ENCODE results near the gene MPO. TPM values are rescaled to one million over a fixed set of nuclear protein-coding genes. Genes with fewer than 3 reads are reported as not detected.

MPO gene, protein sequence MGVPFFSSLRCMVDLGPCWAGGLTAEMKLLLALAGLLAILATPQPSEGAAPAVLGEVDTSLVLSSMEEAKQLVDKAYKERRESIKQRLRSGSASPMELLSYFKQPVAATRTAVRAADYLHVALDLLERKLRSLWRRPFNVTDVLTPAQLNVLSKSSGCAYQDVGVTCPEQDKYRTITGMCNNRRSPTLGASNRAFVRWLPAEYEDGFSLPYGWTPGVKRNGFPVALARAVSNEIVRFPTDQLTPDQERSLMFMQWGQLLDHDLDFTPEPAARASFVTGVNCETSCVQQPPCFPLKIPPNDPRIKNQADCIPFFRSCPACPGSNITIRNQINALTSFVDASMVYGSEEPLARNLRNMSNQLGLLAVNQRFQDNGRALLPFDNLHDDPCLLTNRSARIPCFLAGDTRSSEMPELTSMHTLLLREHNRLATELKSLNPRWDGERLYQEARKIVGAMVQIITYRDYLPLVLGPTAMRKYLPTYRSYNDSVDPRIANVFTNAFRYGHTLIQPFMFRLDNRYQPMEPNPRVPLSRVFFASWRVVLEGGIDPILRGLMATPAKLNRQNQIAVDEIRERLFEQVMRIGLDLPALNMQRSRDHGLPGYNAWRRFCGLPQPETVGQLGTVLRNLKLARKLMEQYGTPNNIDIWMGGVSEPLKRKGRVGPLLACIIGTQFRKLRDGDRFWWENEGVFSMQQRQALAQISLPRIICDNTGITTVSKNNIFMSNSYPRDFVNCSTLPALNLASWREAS
- not detected in 2 replicates for total RNA-seq (2014; rRNA removed; shearing (Covaris generic))
- not detected in 2 replicates for polyA plus RNA-seq (2015; cell fraction: cytosol; rRNA removed)
- polyA plus RNA-seq (2015; cell fraction: nucleus; rRNA removed), result not detected in 2 replicates

DNA sequence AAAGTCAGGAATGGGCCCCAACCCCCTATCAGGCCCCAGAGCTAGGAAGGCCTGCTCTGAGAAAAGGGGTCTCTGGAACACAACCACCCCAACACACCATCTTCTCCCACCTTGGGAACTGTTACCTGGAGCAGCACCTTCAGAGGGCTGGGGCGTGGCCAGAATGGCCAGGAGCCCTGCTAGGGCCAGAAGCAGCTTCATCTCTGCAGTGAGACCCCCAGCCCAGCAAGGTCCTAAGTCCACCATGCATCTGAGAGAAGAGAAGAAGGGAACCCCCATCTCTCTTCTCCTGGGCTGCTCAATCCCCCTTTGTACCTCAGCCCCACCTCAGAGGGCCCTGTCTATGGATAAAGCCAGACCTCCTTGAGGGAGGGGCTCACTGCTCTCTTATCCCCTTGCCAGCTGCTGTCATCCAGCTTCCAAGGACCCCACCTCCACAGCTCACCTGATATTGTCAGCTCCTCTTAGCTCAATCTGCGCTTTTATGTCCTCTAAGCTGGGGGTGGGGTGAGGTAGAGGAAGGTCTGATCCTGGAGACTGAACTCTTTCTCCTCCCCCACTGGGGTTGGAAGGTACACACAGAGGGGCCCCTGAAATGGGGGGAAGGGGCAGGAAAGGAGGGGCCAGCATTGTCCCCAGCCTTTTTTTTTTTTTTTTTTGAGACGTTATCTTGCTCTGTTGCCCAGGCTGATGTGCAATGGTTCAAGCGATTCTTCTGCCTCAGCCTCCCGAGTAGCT lies at the start of gene MPO:
Gene MPO (minus strand): TSS at position 456 of the 738 bp plus-strand sequence. CDS start 177 bp downstream, at position 279.
- no peak for DNase-seq (ENCODE audit: low read depth)

GRCh38 chr17:58329810-58330537 lies 49.2 kb upstream of the MPO start:
- peak; percentile 37 for DNase-seq (ENCODE audit: low read depth)

- DNase-seq (ENCODE audit: low read depth), result peak; percentile 50
Measured at GRCh38 chr17:58329035-58329809, 48.5 kb upstream of the MPO start.

- no peak for DNase-seq (ENCODE audit: low read depth)
Measured at GRCh38 chr17:58328195-58329034, 47.7 kb upstream of the MPO start, which contains the start of gene TSPOAP1. Gene TSPOAP1 (minus strand): TSS chr17:58328795. CDS start chr17:58327920, 875 bp downstream.

DNA sequence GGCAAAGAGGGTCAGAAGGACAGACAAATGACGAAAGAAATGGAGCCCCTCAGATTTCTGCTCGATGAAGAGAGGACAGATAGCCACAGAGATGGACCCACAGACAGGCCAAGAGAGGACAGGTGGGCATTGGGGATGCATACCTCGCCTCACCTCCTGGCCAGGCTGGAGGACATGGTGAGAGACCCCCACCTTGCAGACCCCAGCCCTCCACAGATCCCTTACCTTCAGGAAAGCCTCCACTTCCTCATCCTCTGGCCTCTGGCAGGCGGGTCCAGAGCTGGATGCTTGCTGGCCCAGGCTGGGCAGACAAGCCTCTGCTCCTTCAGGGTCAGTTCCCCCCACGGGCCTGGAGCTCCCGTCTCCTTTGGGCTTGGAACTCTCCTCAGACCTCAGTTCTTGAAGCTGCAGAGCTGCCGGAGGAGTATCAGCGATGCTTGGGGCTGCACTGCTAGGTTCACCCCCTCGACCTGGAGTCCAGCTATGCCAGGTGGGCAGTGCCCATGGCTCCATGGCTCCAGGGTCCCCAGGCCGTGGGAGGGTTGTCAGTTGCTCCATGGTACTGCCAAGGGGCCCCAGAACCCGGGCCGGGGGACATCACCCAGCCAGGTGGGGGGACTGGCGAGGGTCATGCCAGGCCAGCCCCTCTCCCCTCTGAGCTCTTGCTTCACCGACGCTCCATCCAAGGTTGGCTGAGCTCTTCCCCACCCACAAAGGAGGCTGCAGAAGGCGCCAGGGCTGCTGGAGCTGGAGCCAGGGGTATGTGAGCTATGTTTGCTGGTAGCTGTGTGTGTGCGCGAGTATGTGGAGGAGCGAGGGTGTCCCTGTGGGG lies 46.8 kb upstream of the MPO start:
- no peak for DNase-seq (ENCODE audit: low read depth)

- no peak for DNase-seq (ENCODE audit: low read depth)
Measured at GRCh38 chr17:58326609-58327362, 46.1 kb upstream of the MPO start.

DNA sequence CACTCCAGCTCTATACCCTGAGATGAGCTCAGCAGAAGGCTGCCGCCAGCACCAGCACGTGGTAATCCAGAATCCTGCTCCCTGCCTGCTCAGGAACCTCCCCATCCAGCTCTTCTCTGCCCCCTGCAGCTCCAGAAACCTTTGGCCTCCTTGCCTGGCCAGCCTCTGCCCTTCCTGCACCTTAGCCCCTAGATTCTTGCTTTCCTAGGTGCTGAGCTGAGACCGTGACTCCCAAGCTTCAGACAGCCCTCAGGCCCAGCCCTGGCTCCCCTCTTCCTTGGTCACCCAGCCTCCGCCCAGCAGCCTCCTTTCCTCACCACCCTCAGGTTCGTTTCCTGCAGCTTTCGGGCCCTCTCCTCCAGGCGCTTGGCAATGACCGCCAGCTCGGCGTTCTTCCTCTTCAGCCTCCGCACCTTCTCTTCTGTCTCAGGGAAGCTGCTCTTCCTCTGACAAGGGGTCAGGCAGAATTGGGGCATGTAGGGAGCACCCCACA lies 45.3 kb upstream of the MPO start:
- DNase-seq (ENCODE audit: low read depth), result no peak

GRCh38 chr17:58325289-58325726 lies 44.6 kb upstream of the MPO start:
- no peak for DNase-seq (ENCODE audit: low read depth)

GRCh38 chr17:58324409-58325288 lies 43.9 kb upstream of the MPO start:
- DNase-seq (ENCODE audit: low read depth), result no peak

GRCh38 chr17:58324056-58324408 lies 43.3 kb upstream of the MPO start:
- DNase-seq (ENCODE audit: low read depth), result no peak

- no peak for DNase-seq (ENCODE audit: low read depth)
Measured at GRCh38 chr17:58323366-58324055, 42.8 kb upstream of the MPO start.

DNA sequence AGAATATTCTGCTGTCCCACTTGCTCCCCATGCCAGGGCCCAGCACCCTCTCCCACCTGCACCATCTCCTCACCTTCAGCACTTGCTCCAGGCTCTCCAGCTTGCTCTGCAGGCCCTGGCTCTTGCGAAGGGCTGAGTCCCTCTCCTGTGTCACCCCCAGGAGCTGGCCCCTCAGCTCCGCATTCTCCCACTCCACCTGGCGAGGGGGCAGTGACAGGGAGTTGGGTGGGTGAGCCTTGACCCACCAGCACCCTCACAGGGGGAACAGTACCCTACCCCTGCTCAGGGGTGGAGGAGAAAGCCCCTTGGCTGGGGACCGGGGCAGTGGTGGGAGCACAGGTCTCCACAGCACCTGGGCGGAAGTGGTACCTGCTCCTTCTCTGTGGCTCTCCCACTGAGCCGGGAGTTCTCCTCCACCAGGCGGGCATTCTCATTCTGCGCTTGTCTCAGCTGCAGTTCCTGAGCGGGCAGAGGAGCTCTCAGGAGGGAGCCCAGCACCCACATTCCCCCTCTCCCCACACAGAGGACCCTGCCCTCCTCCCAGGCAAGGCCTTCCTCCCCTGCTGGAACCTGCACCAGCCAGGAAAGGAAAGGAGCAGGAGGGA lies 41.9 kb upstream of the MPO start:
- DNase-seq (ENCODE audit: low read depth), result no peak

DNA sequence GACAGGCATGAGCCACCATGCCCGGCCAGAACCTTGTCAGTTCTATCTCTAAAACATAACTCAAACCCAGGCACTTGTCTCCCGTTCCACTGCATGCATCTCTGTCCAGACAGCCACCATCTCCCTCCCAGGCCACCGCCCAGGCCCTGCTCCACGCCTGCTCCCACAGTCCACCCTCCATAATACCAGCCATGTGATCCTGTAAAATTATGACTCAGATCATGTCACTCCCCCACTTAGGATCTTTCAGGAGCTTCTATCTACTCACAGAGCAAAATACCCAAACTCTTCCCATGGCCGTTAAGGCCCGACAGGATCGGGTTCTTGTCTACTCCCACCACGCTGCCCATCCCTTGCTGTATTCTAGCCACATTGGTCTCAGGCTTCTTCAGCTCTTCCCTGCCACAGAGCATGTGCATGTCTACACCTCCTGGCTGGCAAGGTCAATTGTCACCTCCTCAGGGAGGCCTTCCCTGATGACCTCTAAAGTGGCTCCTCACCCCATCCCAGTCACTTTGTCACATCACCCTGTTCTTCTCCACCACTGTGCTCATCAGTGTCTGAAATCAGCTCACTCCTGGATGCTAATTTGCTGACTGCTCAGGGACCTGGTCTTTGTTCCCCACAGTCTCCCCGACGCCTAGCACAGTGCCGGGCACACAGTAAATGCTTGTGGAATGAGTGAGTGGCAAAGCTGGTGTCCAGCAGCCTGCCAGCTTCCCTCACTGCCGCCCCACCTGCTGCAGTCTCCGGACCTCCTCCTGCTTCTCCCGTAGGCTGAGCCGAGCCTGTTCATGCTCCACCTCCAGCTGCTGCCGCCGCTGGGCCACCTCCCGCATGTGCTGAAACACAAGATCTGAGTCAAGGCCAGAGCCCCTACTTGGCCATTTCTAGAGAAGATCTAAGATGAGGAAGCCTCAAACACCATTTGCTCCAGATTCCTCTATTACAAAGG lies 41.1 kb upstream of the MPO start:
- DNase-seq (ENCODE audit: low read depth), result peak; percentile 40
